ENCODE results near the gene TXNDC11. TPM values are rescaled to one million over a fixed set of nuclear protein-coding genes. Genes with fewer than 3 reads are reported as not detected.
A peak's percentile ranks its signal among the peaks of the same experiment; 100 is the strongest.

TXNDC11 gene
- total RNA-seq, 1 experiment from 2014 or later: 31.0 TPM

- DNase-seq (ENCODE audit: low read depth): peak; percentile 85
These were observed 66.8 kb downstream of the TXNDC11 start for GRCh38 chr16:11675561-11676511.

GRCh38 chr16:11674818-11675560 is 67.7 kb downstream of the TXNDC11 start:
- DNase-seq (ENCODE audit: low read depth): peak; percentile 38

- DNase-seq (ENCODE audit: low read depth): no peak
These were observed 68.4 kb downstream of the TXNDC11 start for GRCh38 chr16:11674001-11674817.

- no peak for DNase-seq (ENCODE audit: low read depth)
These were observed 69.3 kb downstream of the TXNDC11 start for GRCh38 chr16:11673091-11674000.

GRCh38 chr16:11672206-11673090 is 70.2 kb downstream of the TXNDC11 start:
- no peak for DNase-seq (ENCODE audit: low read depth)

GRCh38 chr16:11671676-11672075 is 71.0 kb downstream of the TXNDC11 start:
- DNase-seq (ENCODE audit: low read depth): no peak

GRCh38 chr16:11671271-11671670 is 71.4 kb downstream of the TXNDC11 start:
- no peak for DNase-seq (ENCODE audit: low read depth)

GRCh38 chr16:11670171-11671131 is 72.2 kb downstream of the TXNDC11 start:
- DNase-seq (ENCODE audit: low read depth): no peak

GRCh38 chr16:11669380-11670146 is 73.1 kb downstream of the TXNDC11 start:
- no peak for DNase-seq (ENCODE audit: low read depth)

GRCh38 chr16:11668623-11669379 is 73.9 kb downstream of the TXNDC11 start:
- DNase-seq (ENCODE audit: low read depth): no peak

- DNase-seq (ENCODE audit: low read depth): peak; percentile 76
These were observed 74.6 kb downstream of the TXNDC11 start, which contains the start of gene SNN for GRCh38 chr16:11667824-11668622. Gene SNN (plus strand): TSS chr16:11668455. CDS start chr16:11676060, 7,605 bp downstream.

- DNase-seq (ENCODE audit: low read depth): no peak
These were observed 75.3 kb downstream of the TXNDC11 start for GRCh38 chr16:11667221-11667823.

GRCh38 chr16:11666103-11667055 is 76.3 kb downstream of the TXNDC11 start:
- DNase-seq (ENCODE audit: low read depth): no peak

GRCh38 chr16:11665071-11665491 is 77.6 kb downstream of the TXNDC11 start:
- DNase-seq (ENCODE audit: low read depth): no peak

All from LHCN-M2 (cell line).